ENCODE measurements around the gene CDC6.

Gene CDC6

GRCh38 chr17:40317880-40318829, 30.5 kb downstream of the CDC6 start:
- CTCF ChIA-PET: interaction anchor here (0.9 to 50.4 kb wide), 8 partner anchors 10 to 36 kb away, joined by 3 to 1388 read pairs (median 4); partner anchors contain the start of genes GJD3 and RARA

DNA sequence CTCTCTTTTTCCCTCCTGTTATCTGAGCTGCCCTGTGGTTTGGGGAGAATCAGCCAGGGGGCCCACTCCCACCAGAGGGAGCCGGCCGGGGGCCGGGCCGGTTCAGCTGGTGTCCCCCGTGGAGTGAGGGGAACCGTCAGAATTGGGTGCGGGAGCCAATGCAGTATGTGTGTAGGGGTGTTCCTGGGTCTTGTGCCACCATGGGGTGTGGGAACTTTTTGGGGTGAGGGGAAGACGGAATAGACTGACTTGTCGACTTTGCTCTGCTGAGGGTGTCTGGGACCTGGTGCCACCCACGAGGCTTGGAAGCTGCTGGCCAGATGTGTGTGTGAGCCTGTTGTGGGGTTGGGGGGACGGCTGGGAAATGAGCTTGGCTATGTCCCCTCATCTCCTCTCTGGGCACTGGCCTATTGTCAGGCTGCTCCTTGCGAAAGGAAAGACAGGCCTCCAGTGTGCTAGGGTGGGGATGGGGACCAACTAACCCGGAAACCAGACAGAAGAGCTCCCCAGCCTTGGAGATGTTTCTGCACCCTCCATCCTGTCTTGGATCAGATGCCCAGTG, 31.2 kb downstream of the CDC6 start:
- Histone ChIP-seq H3K4me3 (ENCODE audit: control insufficient read depth in 1 of 7, extremely low read depth in 1 of 7, insufficient read depth in 4 of 7, low read depth in 2 of 7, low read length in 6 of 7) (peak overlapping the region; percentile 61 to 89 (median 76)), H3K4me1 (ENCODE audit: control extremely low read depth in 1 of 4, control insufficient read depth in 4 of 4, insufficient read depth in 4 of 4, low read length in 3 of 4) (peaks cover 16 to 98% (median 93%) of the 10 kb centered on the region in 4 experiments), H3K36me3 (ENCODE audit: control insufficient read depth in 4 of 4, insufficient read depth in 4 of 4, low read length in 3 of 4) (peaks cover 0 to 3% (median 0%) of the 10 kb centered on the region in 4 experiments), H3K27ac (ENCODE audit: insufficient read depth in 1 of 2, low read depth in 1 of 2, low read length in 2 of 2, poor library complexity in 1 of 2, severe bottlenecking in 2 of 2) (peak overlapping the region in 1 of 2 experiments; percentile 89), H3K9me3 (ENCODE audit: control extremely low read depth in 1 of 5, control insufficient read depth in 4 of 5, insufficient read depth in 2 of 5, low read depth in 1 of 5, low read length in 4 of 5) (no peaks in the 10 kb centered on the region), H3K27me3 (replicated peaks in 2 of 5; ENCODE audit: control insufficient read depth in 4 of 5, insufficient read depth in 5 of 5, low read length in 4 of 5) (no peaks in the 10 kb centered on the region)
- no peak for DNase-seq
- 26% methylated on average over 9 of the region's 13 CpGs for WGBS (ENCODE audit: insufficient coverage)
- ChIA-PET POLR2A (interaction anchor here (0.6 to 10.0 kb wide), 4 partner anchors 8 to 23 kb away, joined by 3 to 195 read pairs (median 6); no protein-coding TSS in a partner anchor), CTCF (interaction anchor here (0.9 to 50.4 kb wide), 6 partner anchors 9 to 35 kb away, joined by 3 to 1388 read pairs (median 8); partner anchors contain the start of genes GJD3 and RARA)

More at GRCh38 chr17:40317880-40318829, 30.5 kb downstream of the CDC6 start:
- no peaks in the 10 kb centered on the region for H3K9me3 ChIP-seq (ENCODE audit: control extremely low read depth in 1 of 5, control insufficient read depth in 4 of 5, insufficient read depth in 2 of 5, low read depth in 1 of 5, low read length in 4 of 5)
- H3K36me3 ChIP-seq (ENCODE audit: control insufficient read depth in 4 of 4, insufficient read depth in 4 of 4, low read length in 3 of 4): peaks cover 0 to 3% (median 0%) of the 10 kb centered on the region in 4 experiments
- WGBS (ENCODE audit: insufficient coverage): 0% methylated on average over 36 of the region's 70 CpGs
- DNase-seq: peak; percentile 91 to 94 (median 93)
- H3K27ac ChIP-seq (ENCODE audit: insufficient read depth in 1 of 2, low read depth in 1 of 2, low read length in 2 of 2, poor library complexity in 1 of 2, severe bottlenecking in 2 of 2): peak overlapping the region; percentile 40 to 89
- H3K27me3 ChIP-seq (replicated peaks in 2 of 5; ENCODE audit: control insufficient read depth in 4 of 5, insufficient read depth in 5 of 5, low read length in 4 of 5): no peaks in the 10 kb centered on the region
- POLR2A ChIA-PET: interaction anchor here (0.6 to 10.0 kb wide), 6 partner anchors 9 to 1698 kb away, joined by 3 to 195 read pairs (median 4); no protein-coding TSS in a partner anchor
- H3K4me1 ChIP-seq (ENCODE audit: control extremely low read depth in 1 of 4, control insufficient read depth in 4 of 4, insufficient read depth in 4 of 4, low read length in 3 of 4): peaks cover 19 to 98% (median 93%) of the 10 kb centered on the region in 4 experiments
- peak overlapping the region; percentile 61 to 89 (median 76) for H3K4me3 ChIP-seq (ENCODE audit: control insufficient read depth in 1 of 7, extremely low read depth in 1 of 7, insufficient read depth in 4 of 7, low read depth in 2 of 7, low read length in 6 of 7)

- Histone ChIP-seq H3K4me3 (ENCODE audit: control insufficient read depth in 1 of 7, extremely low read depth in 1 of 7, insufficient read depth in 4 of 7, low read depth in 2 of 7, low read length in 6 of 7) (peak overlapping the region in 5 of 7 experiments; percentile 17 to 89 (median 78)), H3K27ac (ENCODE audit: insufficient read depth in 1 of 2, low read depth in 1 of 2, low read length in 2 of 2, poor library complexity in 1 of 2, severe bottlenecking in 2 of 2) (peak overlapping the region in 1 of 2 experiments; percentile 39), H3K27me3 (replicated peaks in 2 of 5; ENCODE audit: control insufficient read depth in 4 of 5, insufficient read depth in 5 of 5, low read length in 4 of 5) (no peaks in the 10 kb centered on the region), H3K9me3 (ENCODE audit: control extremely low read depth in 1 of 5, control insufficient read depth in 4 of 5, insufficient read depth in 2 of 5, low read depth in 1 of 5, low read length in 4 of 5) (no peaks in the 10 kb centered on the region), H3K36me3 (ENCODE audit: control insufficient read depth in 4 of 4, insufficient read depth in 4 of 4, low read length in 3 of 4) (peaks cover 0 to 3% (median 0%) of the 10 kb centered on the region in 4 experiments), H3K4me1 (ENCODE audit: control extremely low read depth in 1 of 4, control insufficient read depth in 4 of 4, insufficient read depth in 4 of 4, low read length in 3 of 4) (peaks cover 18 to 98% (median 94%) of the 10 kb centered on the region in 4 experiments)
- ChIA-PET POLR2A (interaction anchor here (0.6 to 10.0 kb wide), 5 partner anchors 9 to 22 kb away, joined by 3 to 195 read pairs (median 3); no protein-coding TSS in a partner anchor), CTCF (interaction anchor here (1.2 to 50.4 kb wide), 6 partner anchors 9 to 34 kb away, joined by 3 to 1388 read pairs (median 16); partner anchors contain the start of genes GJD3 and RARA)
- 10% methylated on average over 6 of the region's 11 CpGs for WGBS (ENCODE audit: insufficient coverage)
- peak; percentile 74 to 86 (median 86) for DNase-seq
Observed at GRCh38 chr17:40319651-40320540, 32.2 kb downstream of the CDC6 start.

- POLR2A ChIA-PET: interaction anchor here (0.8 to 10.0 kb wide), 4 partner anchors 9 to 21 kb away, joined by 3 to 195 read pairs (median 16); no protein-coding TSS in a partner anchor
- peak overlapping the region in 1 of 2 experiments; percentile 99 for H3K27ac ChIP-seq (ENCODE audit: insufficient read depth in 1 of 2, low read depth in 1 of 2, low read length in 2 of 2, poor library complexity in 1 of 2, severe bottlenecking in 2 of 2)
- 42% methylated on average over 6 of the region's 19 CpGs for WGBS (ENCODE audit: insufficient coverage)
Observed at GRCh38 chr17:40320756-40321523, 33.3 kb downstream of the CDC6 start.

DNA sequence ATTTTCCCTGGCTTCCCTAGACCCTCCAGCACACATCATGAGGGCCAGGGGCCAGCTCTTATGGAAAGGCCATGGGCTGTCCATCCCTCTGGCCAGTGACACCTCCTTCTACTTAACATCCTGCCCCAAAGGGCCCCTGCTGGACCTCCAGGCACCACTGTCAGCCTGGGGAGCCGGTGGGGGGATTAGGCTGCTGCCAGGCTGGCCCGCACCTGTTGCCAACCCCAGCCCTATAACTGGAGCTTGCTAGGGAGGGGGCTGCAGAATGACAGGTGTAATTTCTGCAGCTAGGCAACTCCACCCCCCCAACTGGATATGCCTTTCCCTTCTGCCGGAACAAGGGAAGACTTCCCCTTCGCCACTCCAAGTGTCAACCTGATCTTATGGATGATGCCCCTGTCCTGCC, 33.8 kb downstream of the CDC6 start:
- WGBS (ENCODE audit: insufficient coverage): 88% methylated on average over 3 of the region's 4 CpGs
- Histone ChIP-seq H3K4me1 (ENCODE audit: control extremely low read depth in 1 of 4, control insufficient read depth in 4 of 4, insufficient read depth in 4 of 4, low read length in 3 of 4) (peaks cover 18 to 98% (median 94%) of the 10 kb centered on the region in 4 experiments), H3K9me3 (ENCODE audit: control extremely low read depth in 1 of 5, control insufficient read depth in 4 of 5, insufficient read depth in 2 of 5, low read depth in 1 of 5, low read length in 4 of 5) (no peaks in the 10 kb centered on the region), H3K36me3 (ENCODE audit: control insufficient read depth in 4 of 4, insufficient read depth in 4 of 4, low read length in 3 of 4) (peaks cover 0 to 3% (median 0%) of the 10 kb centered on the region in 4 experiments), H3K27ac (ENCODE audit: insufficient read depth in 1 of 2, low read depth in 1 of 2, low read length in 2 of 2, poor library complexity in 1 of 2, severe bottlenecking in 2 of 2) (peak overlapping the region; percentile 98 to 99), H3K27me3 (replicated peaks in 2 of 5; ENCODE audit: control insufficient read depth in 4 of 5, insufficient read depth in 5 of 5, low read length in 4 of 5) (no peaks in the 10 kb centered on the region), H3K4me3 (ENCODE audit: control insufficient read depth in 1 of 7, extremely low read depth in 1 of 7, insufficient read depth in 4 of 7, low read depth in 2 of 7, low read length in 6 of 7) (peak overlapping the region in 5 of 7 experiments; percentile 68 to 84 (median 71))
- no peak for DNase-seq
- ChIA-PET CTCF (interaction anchor here (0.7 to 50.4 kb wide), 4 partner anchors 9 to 33 kb away, joined by 4 to 1388 read pairs (median 56); partner anchors contain the start of gene GJD3), POLR2A (interaction anchor here (2.9 to 10.0 kb wide), 2 partner anchors 11 to 21 kb away, joined by 30 to 195 read pairs; no protein-coding TSS in a partner anchor)

More at GRCh38 chr17:40320756-40321523, 33.3 kb downstream of the CDC6 start:
- CTCF ChIA-PET: interaction anchor here (3.5 to 50.4 kb wide), 4 partner anchors 10 to 33 kb away, joined by 24 to 1388 read pairs (median 108); partner anchors contain the start of genes GJD3 and RARA
- no peak for DNase-seq
- H3K4me1 ChIP-seq (ENCODE audit: control extremely low read depth in 1 of 4, control insufficient read depth in 4 of 4, insufficient read depth in 4 of 4, low read length in 3 of 4): peaks cover 22 to 98% (median 94%) of the 10 kb centered on the region in 4 experiments
- H3K27me3 ChIP-seq (replicated peaks in 2 of 5; ENCODE audit: control insufficient read depth in 4 of 5, insufficient read depth in 5 of 5, low read length in 4 of 5): no peaks in the 10 kb centered on the region
- no peaks in the 10 kb centered on the region for H3K9me3 ChIP-seq (ENCODE audit: control extremely low read depth in 1 of 5, control insufficient read depth in 4 of 5, insufficient read depth in 2 of 5, low read depth in 1 of 5, low read length in 4 of 5)
- H3K4me3 ChIP-seq (ENCODE audit: control insufficient read depth in 1 of 7, extremely low read depth in 1 of 7, insufficient read depth in 4 of 7, low read depth in 2 of 7, low read length in 6 of 7): peak overlapping the region in 5 of 7 experiments; percentile 68 to 84 (median 71)
- H3K36me3 ChIP-seq (ENCODE audit: control insufficient read depth in 4 of 4, insufficient read depth in 4 of 4, low read length in 3 of 4): peaks cover 0 to 3% (median 0%) of the 10 kb centered on the region in 4 experiments
